Erythroblast (primary cell): ENCODE measurements around the gene HSF2BP.

ENCODE experiments used
- GATA1 ChIP-seq: IDR thresholded peaks from 2 replicates; pipeline ENCODE4 v1.6.1; 2011; ENCODE audit warnings: low read depth, mild to moderate bottlenecking, control low read depth, low read length, moderate library complexity
- POLR2A ChIP-seq: IDR thresholded peaks from 2 replicates; pipeline ENCODE4 v1.6.1; 2011; ENCODE audit warnings: mild to moderate bottlenecking, low read length

- no peak for TF ChIP-seq POLR2A
- no peak for TF ChIP-seq GATA1
Measured at GRCh38 chr21:43618940-43619339, 40.3 kb downstream of the HSF2BP start.
